Measurements from ENCODE around the gene TLK2.
"Not testable (repeated sequence)": the region's sequence is repeated elsewhere in the genome, so short reads cannot be mapped to it uniquely, and the experiment has no call there.

TLK2 gene

GRCh38 chr17:62478424-62478879 is at the start of gene TLK2:
TLK2 (plus strand) TSS chr17:62478825; CDS start chr17:62481126, 2,301 bp downstream.
- peak; percentile 73 for DNase-seq (ENCODE audit: low read depth)

DNA sequence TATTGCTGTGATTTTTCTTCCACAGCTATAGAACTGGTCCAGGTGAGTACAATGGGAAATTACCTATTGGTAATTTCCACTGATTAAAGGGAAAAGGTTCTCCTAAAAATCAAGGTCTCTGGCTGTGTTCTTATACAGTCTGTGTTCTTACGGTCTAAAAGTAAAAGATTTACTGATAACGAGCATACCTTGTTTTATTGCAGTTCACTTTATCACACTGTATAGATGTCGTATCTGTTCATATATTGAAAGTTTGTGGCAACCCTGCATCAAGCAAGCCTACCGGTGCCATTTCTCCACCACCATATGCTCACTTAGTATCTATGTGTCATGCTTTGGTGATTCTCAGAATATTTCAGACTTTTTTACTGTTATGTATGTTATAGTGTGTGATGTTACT is 43.4 kb upstream of the TLK2 start:
- not testable (repeated sequence) for DNase-seq (ENCODE audit: low read depth)

DNA sequence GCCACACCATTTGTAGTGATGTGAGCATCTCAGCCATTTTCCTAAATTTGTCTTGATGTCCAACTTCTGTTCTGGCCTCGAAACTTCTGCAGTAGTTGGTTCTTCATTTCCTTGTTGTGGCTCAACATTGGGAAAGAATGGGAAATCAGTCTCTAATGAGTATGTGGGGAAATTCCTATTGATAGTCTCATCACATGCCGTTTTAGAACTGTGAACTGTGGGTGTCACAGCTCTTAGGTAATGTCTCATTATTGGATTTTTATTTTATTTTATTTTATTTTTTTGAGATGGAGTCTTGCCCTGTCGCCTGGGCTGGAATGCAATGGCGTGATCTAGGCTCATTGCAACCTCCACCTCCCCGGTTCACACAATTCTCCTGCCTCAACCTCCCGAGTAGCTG is 37.4 kb upstream of the TLK2 start:
- not testable (repeated sequence) for DNase-seq (ENCODE audit: low read depth)

GRCh38 chr17:62444063-62444462 is 34.6 kb upstream of the TLK2 start:
- no peak for DNase-seq (ENCODE audit: low read depth)

DNA sequence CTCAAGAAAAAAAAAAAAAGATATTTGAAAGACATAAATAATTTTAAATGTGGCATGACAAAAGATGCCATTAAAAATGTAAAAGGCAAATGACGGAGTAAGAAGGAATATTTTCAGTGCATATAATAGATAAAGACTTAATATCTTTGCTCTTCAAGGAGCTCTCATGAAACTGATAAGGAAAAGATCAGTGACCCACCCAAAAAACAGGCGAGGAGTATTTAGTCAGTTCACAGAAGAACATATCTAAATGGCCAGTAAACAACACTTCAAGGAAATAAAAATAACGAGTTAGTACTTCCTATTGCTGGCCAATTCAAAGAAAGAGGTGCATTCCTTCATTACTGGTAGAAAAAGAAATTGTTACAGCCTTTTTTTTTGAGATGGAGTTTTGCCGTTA is 32.8 kb upstream of the TLK2 start:
- not testable (repeated sequence) for DNase-seq (ENCODE audit: low read depth)

DNA sequence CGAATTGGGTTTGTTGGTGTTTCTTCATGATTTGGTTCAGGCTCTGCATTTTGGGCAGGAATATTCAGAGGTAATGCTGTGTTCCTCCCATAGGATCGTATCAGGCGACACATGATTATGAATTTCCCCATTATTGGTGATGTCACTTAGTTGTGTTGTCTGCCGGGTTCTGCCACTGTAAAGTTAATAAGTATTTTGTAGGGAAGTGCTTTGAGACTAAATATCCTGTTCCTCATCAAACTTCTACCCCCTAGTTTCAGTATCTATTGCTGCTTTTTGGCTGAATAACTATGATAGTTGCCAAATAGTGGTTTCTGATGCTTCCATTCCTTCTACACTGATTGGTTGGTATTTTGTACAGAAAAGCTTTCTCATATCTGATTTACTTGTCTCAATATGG is 26.4 kb upstream of the TLK2 start:
- not testable (repeated sequence) for DNase-seq (ENCODE audit: low read depth)

- DNase-seq (ENCODE audit: low read depth): not testable (repeated sequence)
Observed at GRCh38 chr17:62453041-62453440, 25.6 kb upstream of the TLK2 start.

DNA sequence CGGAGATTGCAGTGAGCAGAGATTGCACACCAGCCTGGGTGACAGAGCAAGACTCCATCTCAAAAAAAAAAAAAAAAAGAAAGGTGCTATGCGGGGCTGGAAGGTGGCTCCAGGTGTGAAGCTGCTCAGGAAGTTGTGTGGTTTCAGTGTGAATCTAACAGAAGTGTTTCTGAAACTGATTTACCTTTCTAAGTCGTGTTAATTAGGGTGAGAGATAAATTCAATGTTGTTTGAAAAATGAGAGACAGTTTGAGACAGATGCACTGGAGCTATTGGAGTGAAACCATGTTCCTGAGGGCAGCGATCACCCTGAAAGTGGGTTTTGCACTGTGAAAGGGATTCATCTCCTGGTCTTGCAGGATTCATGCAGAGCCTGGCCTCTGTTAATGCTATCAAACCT is 25.0 kb upstream of the TLK2 start:
- not testable (repeated sequence) for DNase-seq (ENCODE audit: low read depth)

DNA sequence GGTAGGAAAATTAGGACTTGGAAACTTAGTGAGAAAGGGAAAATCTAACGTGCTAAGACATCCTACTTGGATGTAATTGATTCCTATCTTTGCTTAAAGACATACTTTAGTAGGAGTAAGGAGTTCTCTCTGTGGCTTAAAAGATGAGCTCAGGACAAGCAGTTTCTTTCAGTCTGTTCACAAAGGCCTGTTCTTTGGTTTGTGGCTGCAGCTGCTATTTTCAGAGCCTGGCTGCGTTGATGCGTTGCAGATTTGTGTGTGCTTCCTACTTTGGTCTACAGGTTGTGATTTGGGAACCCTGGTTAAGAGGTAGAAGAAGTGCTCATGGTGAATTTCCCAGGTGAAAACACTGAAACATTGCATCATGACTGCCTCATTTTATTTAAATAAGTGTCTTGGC is 24.5 kb upstream of the TLK2 start:
- not testable (repeated sequence) for DNase-seq (ENCODE audit: low read depth)

DNA sequence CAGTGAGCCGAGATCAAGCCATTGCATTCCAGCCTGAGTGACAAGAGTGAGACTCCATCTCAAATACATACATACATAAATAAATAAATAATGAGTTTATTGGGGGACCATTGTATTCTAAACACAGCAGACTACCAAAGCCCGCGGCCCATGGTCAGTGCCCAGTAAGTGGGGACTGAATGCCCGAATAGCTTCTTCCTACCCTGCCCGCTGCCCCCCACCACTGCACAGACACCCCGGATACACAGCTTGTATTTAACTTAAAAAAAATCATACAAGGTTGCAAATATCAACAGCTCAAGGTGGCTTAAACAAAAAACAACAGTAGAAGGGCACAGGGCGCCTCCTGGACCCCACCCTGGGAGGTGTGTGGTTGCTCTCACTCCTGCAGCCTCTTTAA is 22.6 kb upstream of the TLK2 start:
- DNase-seq (ENCODE audit: low read depth): no peak

DNA sequence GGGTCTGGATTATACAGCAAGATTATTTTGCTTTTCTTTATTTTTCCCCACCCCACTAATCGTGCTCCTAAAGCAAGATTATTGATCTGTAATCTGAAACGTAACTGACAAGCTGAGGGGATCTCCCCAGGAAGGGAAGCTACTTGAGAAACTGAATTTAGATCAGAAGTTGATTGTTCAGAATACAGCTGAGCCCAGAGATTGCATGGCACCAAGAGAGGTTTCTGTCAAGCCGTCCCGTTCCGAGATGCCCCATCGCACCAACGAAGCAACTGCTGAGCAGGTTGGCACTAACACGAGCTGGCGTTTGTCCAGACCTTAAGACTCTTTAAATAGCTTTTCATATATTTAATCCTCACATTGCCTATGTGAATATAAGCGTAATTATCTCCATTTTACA is 20.1 kb upstream of the TLK2 start:
- not testable (repeated sequence) for DNase-seq (ENCODE audit: low read depth)

- DNase-seq (ENCODE audit: low read depth): not testable (repeated sequence)
Observed at GRCh38 chr17:62464422-62464821, 14.2 kb upstream of the TLK2 start.

GRCh38 chr17:62465271-62465670 is 13.4 kb upstream of the TLK2 start:
- DNase-seq (ENCODE audit: low read depth): not testable (repeated sequence)

- DNase-seq (ENCODE audit: low read depth): peak; percentile 69
Observed at GRCh38 chr17:62470666-62471379, 7.8 kb upstream of the TLK2 start.

- DNase-seq (ENCODE audit: low read depth): not testable (repeated sequence)
Observed at GRCh38 chr17:62471380-62471880, 7.2 kb upstream of the TLK2 start.

DNA sequence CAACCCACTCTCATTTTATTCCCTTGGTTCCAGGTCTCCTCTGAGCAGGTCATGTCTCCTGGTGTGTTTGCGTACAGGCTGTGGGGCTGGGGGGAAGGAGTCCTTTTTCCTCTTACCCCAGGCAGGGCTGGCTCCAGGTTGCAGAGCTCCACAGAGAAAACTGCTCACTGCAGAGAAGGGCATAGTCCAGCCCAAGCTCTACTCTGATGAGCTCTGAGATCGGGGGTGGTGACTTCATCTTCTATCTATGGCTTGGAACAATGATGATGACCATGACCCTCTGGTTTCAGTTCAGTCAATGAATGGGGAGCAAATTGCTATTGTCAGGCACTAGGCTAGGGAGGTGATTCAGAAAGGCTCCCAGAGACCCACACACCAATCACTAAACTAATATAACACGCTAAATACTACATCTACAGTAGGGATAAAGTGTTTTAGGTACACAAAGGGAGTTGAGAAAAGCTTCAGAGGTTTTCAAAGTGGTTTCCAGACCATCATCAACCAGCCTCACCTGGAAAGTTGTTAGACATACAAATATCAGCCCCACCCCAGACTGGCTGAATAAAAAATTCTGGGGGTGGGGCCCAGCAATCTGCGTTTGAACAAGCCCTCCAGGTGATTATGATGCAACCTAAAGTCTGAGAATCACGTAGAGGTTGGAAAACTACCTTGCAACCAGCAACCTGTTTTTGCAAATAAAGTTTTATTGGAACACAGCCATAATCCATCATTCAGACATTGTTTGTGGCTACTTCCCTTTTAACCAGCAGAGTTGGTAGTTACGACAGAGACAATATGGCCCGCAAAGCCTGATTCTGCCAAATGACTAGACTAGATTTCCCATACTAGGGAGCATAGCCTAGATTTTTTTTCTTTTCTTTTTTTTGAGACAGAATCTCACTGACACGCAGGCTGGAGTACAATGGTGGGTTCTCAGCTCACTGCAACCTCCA is 5.3 kb upstream of the TLK2 start:
- not testable (repeated sequence) for DNase-seq (ENCODE audit: low read depth)

DNA sequence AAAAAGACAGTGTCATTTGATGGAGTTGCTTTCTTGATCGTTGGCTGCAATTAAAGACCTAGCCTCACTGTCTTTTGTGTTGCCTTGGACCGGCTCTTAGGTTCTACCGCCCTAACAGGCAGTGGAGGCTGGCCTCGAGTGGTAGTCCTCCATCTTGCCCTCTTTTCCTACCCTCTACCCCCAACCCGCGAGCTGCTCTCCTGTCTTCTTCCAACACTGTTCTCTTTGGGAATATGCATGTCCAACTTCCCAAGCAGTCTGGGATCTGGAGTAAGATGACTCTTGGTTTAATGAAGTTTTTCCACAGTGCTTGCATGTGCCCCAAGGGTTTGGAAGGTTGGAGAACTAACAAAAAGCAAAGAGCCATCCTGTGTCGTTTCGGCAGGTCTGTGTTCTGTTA is 1.5 kb upstream of the TLK2 start:
- not testable (repeated sequence) for DNase-seq (ENCODE audit: low read depth)

GRCh38 chr17:62477718-62478408 is 762 bp upstream of the TLK2 start:
- DNase-seq (ENCODE audit: low read depth): peak; percentile 23

DNA sequence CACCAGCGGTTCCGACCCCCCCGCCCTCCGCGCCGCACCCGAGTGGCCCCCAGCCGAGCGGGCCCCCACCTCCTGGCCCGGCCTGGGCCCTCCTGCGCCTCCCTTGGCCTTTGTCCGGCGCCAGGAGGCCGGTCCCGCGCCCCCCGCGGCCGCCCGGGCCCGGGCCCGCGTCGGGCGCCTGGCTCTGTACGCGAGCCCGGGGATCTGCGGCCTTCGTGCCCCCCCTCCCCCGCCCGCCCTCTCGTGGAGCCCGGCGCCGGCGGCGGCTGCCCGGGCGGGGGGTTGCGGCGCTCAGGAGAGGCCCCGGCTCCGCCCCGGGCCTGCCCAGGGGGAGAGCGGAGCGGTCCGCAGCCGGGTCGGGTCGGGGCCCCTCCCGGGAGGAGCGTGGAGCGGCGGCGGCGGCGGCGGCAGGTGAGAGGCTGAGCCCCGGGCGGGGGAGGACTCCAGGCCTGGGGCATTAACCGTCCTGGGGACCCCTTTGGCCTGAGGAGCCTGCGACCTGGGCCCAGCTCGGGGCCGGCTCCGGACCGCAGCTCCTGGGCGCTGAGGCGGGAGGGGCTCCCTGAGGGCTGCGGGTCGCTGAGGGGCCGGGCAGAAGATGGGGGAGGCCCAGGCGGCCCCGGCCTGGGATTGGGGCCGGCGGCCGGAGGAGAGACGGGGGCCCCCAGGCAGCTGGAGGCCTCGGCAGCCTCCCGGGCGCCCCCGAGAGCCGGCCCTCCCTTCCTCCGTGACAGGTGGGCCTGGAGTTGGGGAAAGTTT is 434 bp downstream of the TLK2 start:
- DNase-seq (ENCODE audit: low read depth): peak; percentile 35

- not testable (repeated sequence) for DNase-seq (ENCODE audit: low read depth)
Observed at GRCh38 chr17:62479639-62480258, 1.1 kb downstream of the TLK2 start.

GRCh38 chr17:62482553-62482952 is 3.9 kb downstream of the TLK2 start:
- DNase-seq (ENCODE audit: low read depth): not testable (repeated sequence)

Data from activated T-helper 1 cell treated with Interleukin-2 at 50 U/mL for 16 hours (primary cell).